PC-3 (cell line): Measurements from ENCODE around the gene PPOX. TPM values are rescaled to one million over a fixed set of nuclear protein-coding genes. Genes with fewer than 3 reads are reported as not detected.

Experiments
- ATAC-seq: fragments of 200-7000 bp; cut with Tn5 transposase; 2 replicates; pipeline ENCODE4 v1.9.1; 2020; ENCODE audit warnings: mild to moderate bottlenecking, moderate library complexity
- BruUV-seq: library from RNA; stranded (reverse); fragments of 400-500 nt; replicated peaks from 2 replicates; lab custom pipeline; 2021; lab: Mats Ljungman, UMichigan
- CTCF ChIA-PET: fragments of 300-600 bp; sonication (Branson Sonifier 250); formaldehyde crosslinking; loops from one replicate; lab custom pipeline; 2022; ENCODE audit warnings: antibody characterized with exemption; lab: Charles Lee
- POLR2A ChIA-PET: fragments of 300-600 bp; sonication (Branson Sonifier 250); formaldehyde crosslinking; loops from one replicate; lab custom pipeline; 2022; ENCODE audit warnings: antibody characterized with exemption; ENCODE audit not compliant: unreplicated experiment; lab: Charles Lee
- DNase-seq: peaks from one replicate; pipeline ENCODE4 v3.0.0-alpha.2; 2015
- H2AFZ ChIP-seq: fragments of 300-600 bp; sonication (generic); 2 replicates; pipeline ENCODE4 v1.6.0; 2016; ENCODE audit warnings: antibody characterized with exemption, low read length
- H3F3A ChIP-seq: fragments of 300-600 bp; sonication (generic); one replicate; pipeline ENCODE4 v1.6.0; 2017; ENCODE audit warnings: antibody characterized with exemption, low read length, control low read depth, mild to moderate bottlenecking; ENCODE audit not compliant: unreplicated experiment
- H3K27ac ChIP-seq: fragments of 300-600 bp; sonication (generic); 2 replicates; pipeline ENCODE4 v1.5.1; 2016; ENCODE audit warnings: mild to moderate bottlenecking, low read length
- H3K27me3 ChIP-seq: fragments of 300-600 bp; sonication (generic); 2 replicates; pipeline ENCODE4 v1.6.1; 2016; ENCODE audit warnings: low read length, mixed read lengths
- H3K36me3 ChIP-seq: fragments of 300-600 bp; sonication (generic); 2 replicates; pipeline ENCODE4 v1.6.1; 2016; ENCODE audit warnings: low read depth, mixed run types, low read length, mixed read lengths
- H3K4me1 ChIP-seq: fragments of 300-600 bp; sonication (generic); 2 replicates; pipeline ENCODE4 v1.5.1; 2016; ENCODE audit warnings: low read length; ENCODE audit not compliant: insufficient read depth
- H3K4me2 ChIP-seq: fragments of 300-600 bp; sonication (generic); 2 replicates; pipeline ENCODE4 v1.6.0; 2016; ENCODE audit warnings: low read length
- H3K4me3 ChIP-seq: fragments of 300-600 bp; sonication (generic); 2 replicates; pipeline ENCODE4 v1.5.1; 2016; ENCODE audit warnings: mild to moderate bottlenecking, low read length, mixed read lengths
- H3K79me2 ChIP-seq: fragments of 300-600 bp; sonication (generic); 2 replicates; pipeline ENCODE4 v1.6.1; 2017; ENCODE audit warnings: low read length, mixed read lengths
- H3K9ac ChIP-seq: fragments of 300-600 bp; sonication (generic); 2 replicates; pipeline ENCODE4 v1.6.0; 2016; ENCODE audit warnings: mild to moderate bottlenecking, low read length
- H3K9me2 ChIP-seq: fragments of 300-600 bp; sonication (generic); replicated peaks from 2 replicates; pipeline ENCODE4 v1.6.1; 2016; ENCODE audit warnings: mixed run types, low read length, mixed read lengths
- H3K9me3 ChIP-seq: fragments of 300-600 bp; sonication (generic); 2 replicates; pipeline ENCODE4 v1.6.1; 2016; ENCODE audit warnings: low read length, mixed read lengths
- H4K20me1 ChIP-seq: fragments of 300-600 bp; sonication (generic); 2 replicates; pipeline ENCODE4 v1.6.1; 2016; ENCODE audit warnings: low read length, mixed read lengths
- CTCF ChIP-seq: fragments of 300-600 bp; sonication (generic); conservative IDR thresholded peaks from 2 replicates; pipeline ENCODE4 v1.5.1; 2017; ENCODE audit warnings: antibody characterized with exemption, low read depth, mild to moderate bottlenecking, low read length
- EZH2 ChIP-seq: fragments of 300-600 bp; sonication (generic); IDR thresholded peaks from one replicate; pipeline ENCODE4 v1.6.1; 2017; ENCODE audit warnings: antibody characterized with exemption, mild to moderate bottlenecking, low read length; ENCODE audit not compliant: unreplicated experiment
- EZH2phosphoT487 ChIP-seq: fragments of 300-600 bp; sonication (generic); IDR thresholded peaks from 2 replicates; pipeline ENCODE4 v1.6.1; 2018; ENCODE audit warnings: mild to moderate bottlenecking, antibody characterized with exemption, low read length, borderline replicate concordance
- intact Hi-C: fragments of 100-400 bp; cut with micrococcal nuclease; formaldehyde crosslinking; loops from 2 replicates; pipeline ENCODE4 v1.9.0; 2023
- total RNA-seq: library from RNA; depleted of rRNA; stranded (reverse); fragments of >200 nt; gene quantifications from 2 replicates; pipeline ENCODE4 v1.2.3, GENCODE V29; 2014

Gene PPOX
- total RNA-seq, 1 experiment from 2014 or later, result 22.9 TPM

- Histone ChIP-seq H3K79me2 (peaks cover 82% of the 10 kb centered on the region), H2AFZ (peak overlapping the region; percentile 87), H3K9ac (peak overlapping the region; percentile 94), H3K27ac (peak overlapping the region; percentile 91), H3K9me3 (no peaks in the 10 kb centered on the region), H3K27me3 (no peaks in the 10 kb centered on the region), H3F3A (peaks cover 5% of the 10 kb centered on the region), H3K9me2 (no peaks in the 10 kb centered on the region), H3K4me2 (peak overlapping the region; percentile 98), H4K20me1 (no peaks in the 10 kb centered on the region), H3K36me3 (peaks cover 24% of the 10 kb centered on the region), H3K4me3 (peak overlapping the region; percentile 90), H3K4me1 (peaks cover 18% of the 10 kb centered on the region)
- CTCF ChIA-PET, result no interaction called here
- TF ChIP-seq EZH2 (no peak), EZH2phosphoT487 (no peak), CTCF (no peak)
- POLR2A ChIA-PET, result interaction anchor here (0.6 to 0.9 kb wide), 2 partner anchors 33 to 111 kb away, joined by 3 to 6 read pairs; partner anchors contain the start of gene F11R
- DNase-seq, result no peak
- peak; percentile 3 for ATAC-seq
- intact Hi-C loops, result loop anchor here (1.0 to 2.0 kb wide), 3 partner anchors 12 to 33 kb away; partner anchors contain the start of genes KLHDC9 and UFC1
- BruUV-seq, result no TSS peak
Measured at GRCh38 chr1:161131523-161132409, 34.5 kb upstream of the PPOX start.

GRCh38 chr1:161132410-161133219, 33.6 kb upstream of the PPOX start, which contains the start of gene DEDD:
Gene DEDD (minus strand): TSS chr1:161132667. CDS start chr1:161124462, 8,205 bp downstream.
- no peaks in the 10 kb centered on the region for H3K9me3 ChIP-seq
- peaks cover 17% of the 10 kb centered on the region for H3K36me3 ChIP-seq
- no peaks in the 10 kb centered on the region for H4K20me1 ChIP-seq
- peak within 1 kb of the TSS; percentile 94 for H3K9ac ChIP-seq
- ChIA-PET POLR2A (interaction anchor here (0.6 to 0.9 kb wide), 3 partner anchors 15 to 407 kb away, joined by 3 to 6 read pairs (median 6); partner anchors contain the start of genes F11R, NIT1 and PFDN2), CTCF (interaction anchor here (0.9 to 1.1 kb wide), 2 partner anchors 21 to 33 kb away, joined by 5 read pairs; partner anchors contain the start of genes PPOX and UFC1)
- TF ChIP-seq CTCF (0 out of 2 replicates have a peak, but pooled peaks have one; percentile 39), EZH2phosphoT487 (no peak)
- intact Hi-C loops, result loop anchor here (1.0 to 2.0 kb wide), 3 partner anchors 13 to 34 kb away; partner anchors contain the start of genes KLHDC9 and UFC1
- peak within 1 kb of the TSS; percentile 87 for H2AFZ ChIP-seq
- peaks cover 18% of the 10 kb centered on the region for H3K4me1 ChIP-seq
- no peaks in the 10 kb centered on the region for H3K27me3 ChIP-seq
- peak within 1 kb of the TSS; percentile 91 for H3K27ac ChIP-seq
- peak within 1 kb of the TSS; percentile 98 for H3K4me2 ChIP-seq
- H3K79me2 ChIP-seq, result peaks cover 73% of the 10 kb centered on the region
- peaks cover 5% of the 10 kb centered on the region for H3F3A ChIP-seq
- H3K4me3 ChIP-seq, result peak within 1 kb of the TSS; percentile 90
- ATAC-seq, result peak; percentile 84
- H3K9me2 ChIP-seq, result no peaks in the 10 kb centered on the region
- TSS peak; percentile 60 for BruUV-seq
- DNase-seq, result peak; percentile 97
